ENCODE measurements around the gene XIRP2.

Gene XIRP2

GRCh38 chr2:167293943-167294775, 405.9 kb downstream of the XIRP2 start:
- peak; percentile 18 for DNase-seq

DNA sequence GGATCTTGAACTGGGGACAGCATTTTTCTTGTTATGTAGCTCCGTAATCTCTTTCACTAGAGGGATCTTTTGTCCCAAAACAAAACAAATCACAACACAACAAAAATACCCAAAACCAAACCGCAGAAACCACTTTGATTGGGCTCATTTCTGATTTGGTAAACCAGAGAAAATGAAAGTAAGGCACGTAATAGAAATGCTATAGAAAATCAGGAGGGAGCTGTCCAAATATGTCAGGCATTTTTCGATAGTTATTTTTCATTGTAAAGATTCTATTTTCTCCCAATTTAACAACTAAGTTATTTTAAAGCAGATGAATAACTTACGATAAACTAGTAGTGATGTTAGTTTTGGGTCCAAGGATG, 406.5 kb downstream of the XIRP2 start:
- DNase-seq = no peak

GRCh38 chr2:167297292-167297691, 409.0 kb downstream of the XIRP2 start:
- DNase-seq = no peak

DNA sequence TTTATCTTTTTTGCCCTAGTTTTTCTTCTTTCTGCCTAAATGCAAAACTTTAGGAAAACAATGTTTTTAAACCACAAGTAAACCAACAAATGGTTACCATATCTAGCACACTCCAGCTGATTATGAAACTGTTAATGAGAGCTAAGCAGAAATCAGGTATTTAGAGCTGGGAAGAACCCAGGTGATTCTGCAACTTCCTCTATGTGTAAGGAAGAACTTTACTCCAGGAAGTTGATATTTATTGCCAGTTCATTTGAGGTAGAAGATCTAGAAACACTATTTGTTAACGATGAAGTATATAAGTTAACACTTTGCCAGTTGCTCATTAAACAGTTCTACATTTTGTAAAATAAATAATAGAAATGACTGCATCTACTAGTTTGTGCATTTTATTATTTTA, 409.7 kb downstream of the XIRP2 start:
- no peak for DNase-seq

Measured in NCI-H226 (cell line).